ENCODE measurements around the gene FXYD2.
"Not testable (repeated sequence)": the region's sequence is repeated elsewhere in the genome, so short reads cannot be mapped to it uniquely, and the experiment has no call there.

Gene FXYD2

DNA sequence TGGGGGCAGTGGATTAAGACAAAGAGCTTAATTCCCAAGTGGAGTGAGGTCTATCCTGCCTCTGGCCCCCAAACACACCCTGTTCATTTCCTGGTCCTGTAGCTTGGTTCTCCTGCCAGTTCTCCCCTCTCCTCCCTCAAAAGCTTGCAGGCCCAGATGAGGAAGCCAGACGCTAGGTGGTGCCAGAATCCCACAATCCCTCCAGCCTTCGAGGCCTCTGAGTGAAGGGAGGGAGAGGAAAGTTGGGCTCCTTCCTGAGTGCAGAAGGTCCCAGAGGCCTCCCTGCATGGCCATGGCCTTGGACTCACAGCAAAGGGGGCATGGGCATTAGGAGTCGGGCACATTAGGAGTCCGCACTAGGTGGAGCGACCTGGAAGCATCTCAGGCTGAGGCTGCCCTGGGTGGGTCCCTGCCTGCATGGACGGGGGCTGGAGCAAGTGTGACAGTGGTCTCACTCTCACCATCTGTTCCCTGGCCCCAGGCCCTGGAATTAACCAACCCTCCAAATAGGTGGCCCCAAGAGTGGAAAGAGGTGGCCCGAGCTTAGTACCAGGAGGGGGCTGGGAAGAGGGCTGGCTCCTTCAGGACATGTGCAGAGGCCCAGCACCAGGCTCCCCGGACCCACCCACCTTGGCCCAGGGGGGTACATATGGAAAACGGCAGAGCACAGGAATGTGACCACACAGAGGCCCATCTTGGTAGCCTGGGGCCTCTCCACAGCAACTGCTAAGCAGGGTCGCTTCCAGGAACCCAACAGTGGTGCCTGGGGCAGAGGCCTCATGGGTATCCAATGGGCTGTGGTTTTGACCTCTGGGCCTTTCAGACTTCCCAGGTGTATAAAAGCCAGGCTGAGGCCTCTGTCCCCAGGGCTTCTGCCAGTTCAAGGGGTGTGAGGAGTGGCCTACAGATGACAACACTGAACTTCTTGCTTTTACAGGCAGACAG, 5.2 kb downstream of the FXYD2 start:
- DNase-seq = no peak

DNA sequence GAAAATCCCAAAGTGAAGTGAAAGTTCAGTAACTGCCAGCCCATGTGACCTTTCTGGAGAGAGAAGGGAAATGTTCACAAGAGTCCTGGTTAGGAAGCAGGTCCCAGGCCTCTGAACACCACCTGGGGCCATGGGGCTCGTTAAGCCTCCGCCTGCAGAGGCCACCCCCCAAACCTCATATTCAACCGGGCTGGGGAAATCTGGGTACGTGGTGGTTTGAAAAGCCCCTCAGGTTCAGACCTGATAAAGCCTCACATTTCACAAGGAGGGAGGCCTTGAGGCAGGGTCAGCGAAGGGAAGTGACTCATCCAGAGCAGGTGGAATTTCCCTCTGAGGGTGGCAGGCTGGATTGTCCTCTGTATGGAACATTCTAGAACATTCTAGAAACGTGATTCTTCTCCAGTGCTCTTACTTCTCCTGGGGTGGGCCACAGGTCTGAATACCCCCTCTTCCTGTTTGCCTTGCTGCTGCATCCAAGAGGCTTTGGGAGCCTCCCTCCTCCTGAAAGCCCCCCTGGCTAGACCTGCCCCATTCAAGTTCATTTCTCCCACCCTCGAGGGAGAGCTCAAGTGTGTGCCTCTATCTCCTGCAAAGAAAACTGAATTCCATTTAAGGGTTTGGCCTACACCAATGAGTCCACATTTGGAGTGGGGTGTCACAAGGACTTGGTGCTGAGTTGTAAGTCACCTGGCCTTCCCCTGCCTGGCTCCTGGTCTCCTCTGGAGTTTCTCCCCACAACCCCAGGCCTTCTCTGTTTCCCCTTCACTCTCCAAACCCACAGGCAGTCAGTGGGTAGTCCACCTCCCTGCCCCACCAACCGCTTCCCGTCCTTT, 6.3 kb downstream of the FXYD2 start:
- DNase-seq = no peak

DNA sequence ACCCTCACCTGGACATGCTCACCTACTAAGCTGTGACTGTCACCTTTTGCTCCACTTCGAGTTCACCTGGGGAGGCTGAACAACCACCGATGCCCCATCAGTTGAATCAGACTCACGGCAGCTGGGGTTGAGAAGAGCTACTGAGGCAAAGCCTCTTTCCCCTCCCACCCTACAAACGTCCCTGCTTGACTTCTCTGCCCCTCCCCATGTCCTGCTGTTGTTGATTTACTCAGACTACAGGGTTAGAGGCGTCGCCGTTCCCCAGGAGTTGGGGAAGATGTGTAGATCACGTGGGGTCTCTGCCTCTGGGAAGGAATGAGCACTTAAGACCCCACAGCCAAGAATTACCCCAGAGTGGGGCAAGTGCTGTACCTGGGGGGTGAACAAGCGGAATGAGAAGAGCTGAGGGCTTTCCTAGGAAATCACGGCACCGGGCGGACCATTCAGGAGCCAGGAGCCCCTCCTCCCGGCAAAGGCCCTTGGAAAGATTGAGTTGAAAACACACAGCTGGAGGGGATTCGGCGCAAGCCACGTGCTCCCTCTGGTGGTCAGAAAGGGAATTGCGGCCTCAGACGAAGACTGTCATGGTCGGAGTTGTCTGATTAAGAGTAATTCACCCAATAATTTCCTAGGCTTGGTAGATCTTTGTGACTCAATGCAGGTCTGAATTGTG, 7.0 kb downstream of the FXYD2 start:
- DNase-seq = peak; percentile 82

DNA sequence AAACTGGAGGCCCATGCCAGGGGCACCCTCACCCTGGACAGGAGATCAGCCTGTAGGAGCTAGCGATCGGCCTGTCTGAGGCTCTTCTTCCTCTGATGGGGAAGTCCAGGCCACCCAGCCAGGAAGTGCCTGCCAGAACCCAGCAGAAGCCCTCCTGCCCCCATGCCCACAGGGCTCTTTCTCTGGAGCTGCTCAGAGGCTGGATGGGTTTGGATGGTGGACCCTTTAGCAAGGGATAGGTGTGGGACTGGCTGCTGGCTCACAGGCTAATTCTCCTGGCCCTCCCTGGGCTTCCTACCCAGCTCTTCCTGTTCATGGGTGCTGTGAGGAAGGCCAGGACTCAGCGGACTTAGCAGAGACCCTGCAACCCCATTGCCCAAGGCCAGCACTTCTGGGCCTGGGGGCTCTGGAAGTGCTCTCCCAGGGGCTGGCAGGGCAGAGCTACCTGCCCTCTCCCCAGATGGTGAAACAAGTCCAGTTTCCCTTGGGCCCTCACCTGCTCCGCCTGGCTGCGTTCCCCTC, 7.6 kb downstream of the FXYD2 start:
- DNase-seq = no peak

DNA sequence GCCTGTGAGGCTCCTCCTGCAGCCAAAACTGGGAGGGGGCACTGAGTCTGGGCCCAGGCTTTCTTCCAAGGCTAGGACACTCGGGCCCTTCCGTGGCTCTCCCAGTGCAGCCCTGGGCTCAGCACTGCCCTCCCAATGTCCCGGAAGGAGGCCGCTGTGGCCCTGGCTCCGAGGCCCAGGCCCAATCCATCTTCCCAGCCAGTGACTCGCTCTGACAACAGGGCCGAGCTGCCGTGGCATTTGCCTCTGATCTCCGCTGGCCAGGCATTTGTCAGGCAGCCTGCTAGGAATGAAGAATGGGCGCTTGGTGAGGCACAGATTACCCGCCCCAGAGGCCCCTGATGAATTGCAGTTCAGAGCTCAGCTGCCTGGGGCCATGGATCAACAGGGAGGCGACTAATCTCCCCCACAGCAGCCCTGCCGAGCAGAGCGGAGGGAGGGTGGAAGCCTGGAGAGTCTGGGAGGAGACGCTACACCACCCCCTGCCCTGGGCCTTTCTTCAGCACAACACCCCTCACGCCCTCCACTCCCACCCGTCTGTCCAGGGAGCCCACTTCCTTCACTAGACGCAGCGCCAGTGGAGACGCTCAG, 8.3 kb downstream of the FXYD2 start:
- no peak for DNase-seq

DNA sequence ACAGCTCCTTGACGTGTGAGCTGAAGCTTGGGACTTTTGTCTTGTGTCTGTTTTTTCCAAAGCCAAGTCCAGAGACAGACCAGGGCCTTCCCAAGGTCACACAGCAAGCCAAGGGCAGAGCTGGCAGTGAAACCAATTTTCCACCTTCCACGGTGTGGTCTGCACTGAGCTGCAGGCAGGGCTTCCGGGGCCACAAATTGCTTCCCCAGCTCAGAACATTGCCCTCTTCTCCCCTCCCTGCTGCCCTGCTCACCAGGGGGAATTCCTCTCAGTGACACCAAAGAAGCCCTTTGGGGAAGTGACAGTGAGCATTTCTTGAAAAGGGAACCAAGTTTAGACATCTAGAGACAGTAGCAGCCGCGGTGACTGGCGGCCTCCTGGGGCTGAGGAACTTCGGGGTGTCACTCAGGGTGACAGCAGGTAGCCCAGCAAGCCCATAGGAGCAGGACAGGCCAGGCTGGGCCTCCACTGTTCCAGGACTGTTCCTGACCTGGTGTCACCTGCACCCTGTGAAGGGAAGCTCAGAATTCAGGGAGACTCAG, 9.2 kb downstream of the FXYD2 start:
- DNase-seq = no peak

DNA sequence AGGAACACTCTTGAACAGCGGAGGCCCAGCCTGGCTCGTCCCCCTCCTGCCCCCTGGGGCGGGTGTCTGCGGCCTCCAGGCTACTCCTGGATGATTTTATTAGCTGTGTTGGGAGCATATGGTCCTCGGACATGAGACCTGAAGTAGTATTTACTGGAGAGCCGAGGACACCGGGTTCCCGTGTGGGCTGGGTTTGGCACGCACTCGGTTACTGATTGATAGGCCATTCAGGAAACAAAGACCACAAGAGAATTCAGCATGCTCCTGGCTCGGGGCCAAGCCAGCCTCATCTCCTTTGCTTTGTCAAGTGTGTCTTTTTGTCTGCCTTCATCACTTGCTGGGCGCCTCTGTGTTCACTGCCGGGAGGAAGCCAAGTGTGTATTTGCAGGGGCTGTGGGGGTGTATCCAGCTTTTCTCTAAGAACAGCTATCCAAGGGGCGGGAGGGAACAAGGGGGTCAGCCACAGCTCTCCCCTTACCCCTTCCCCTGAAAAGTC, 9.7 kb downstream of the FXYD2 start:
- DNase-seq = peak; percentile 96

DNA sequence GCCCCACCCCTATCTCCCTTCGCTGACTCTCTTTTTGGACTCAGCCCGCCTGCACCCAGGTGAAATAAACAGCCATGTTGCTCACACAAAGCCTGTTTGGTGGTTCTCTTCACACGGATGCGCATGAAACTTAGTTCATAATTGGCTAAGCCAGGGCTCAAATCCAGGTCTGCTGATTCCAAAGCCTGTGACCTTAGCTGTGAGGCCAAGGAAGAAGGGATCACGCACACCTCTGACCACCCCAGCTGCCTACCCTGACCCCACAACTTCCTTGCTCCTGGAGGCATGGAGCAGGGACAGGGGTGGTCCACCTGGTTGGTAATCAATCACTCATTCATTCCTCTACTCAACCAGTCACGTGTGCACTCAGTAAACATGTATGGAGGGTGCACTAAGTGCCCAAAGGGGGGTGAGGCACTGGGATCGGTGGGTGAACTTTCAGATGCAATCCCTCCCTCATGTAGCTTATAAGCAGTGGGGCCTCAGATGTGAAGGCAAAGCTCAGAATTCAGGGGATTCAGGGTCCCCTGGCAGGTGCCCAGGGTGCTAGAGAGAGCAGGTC, 10.3 kb downstream of the FXYD2 start:
- DNase-seq = no peak

DNA sequence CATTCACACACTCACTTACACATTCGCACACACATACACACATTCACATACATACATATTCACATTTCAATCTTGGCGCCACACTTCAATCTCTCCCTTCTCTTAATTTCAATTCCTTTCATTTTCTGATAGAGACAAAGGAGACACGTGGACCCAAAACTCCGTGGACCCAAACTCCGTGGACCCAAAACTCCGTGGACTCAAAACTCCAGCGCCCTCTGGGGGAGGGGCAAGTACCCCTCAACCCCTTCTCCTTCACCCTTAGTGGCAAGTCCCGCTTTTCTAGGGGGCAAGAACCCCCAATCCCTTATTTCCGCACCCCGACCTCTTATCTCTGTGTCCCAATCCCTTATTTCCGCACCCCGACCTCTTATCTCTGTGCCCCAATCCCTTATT, 14.5 kb downstream of the FXYD2 start:
- DNase-seq = not testable (repeated sequence)

DNA sequence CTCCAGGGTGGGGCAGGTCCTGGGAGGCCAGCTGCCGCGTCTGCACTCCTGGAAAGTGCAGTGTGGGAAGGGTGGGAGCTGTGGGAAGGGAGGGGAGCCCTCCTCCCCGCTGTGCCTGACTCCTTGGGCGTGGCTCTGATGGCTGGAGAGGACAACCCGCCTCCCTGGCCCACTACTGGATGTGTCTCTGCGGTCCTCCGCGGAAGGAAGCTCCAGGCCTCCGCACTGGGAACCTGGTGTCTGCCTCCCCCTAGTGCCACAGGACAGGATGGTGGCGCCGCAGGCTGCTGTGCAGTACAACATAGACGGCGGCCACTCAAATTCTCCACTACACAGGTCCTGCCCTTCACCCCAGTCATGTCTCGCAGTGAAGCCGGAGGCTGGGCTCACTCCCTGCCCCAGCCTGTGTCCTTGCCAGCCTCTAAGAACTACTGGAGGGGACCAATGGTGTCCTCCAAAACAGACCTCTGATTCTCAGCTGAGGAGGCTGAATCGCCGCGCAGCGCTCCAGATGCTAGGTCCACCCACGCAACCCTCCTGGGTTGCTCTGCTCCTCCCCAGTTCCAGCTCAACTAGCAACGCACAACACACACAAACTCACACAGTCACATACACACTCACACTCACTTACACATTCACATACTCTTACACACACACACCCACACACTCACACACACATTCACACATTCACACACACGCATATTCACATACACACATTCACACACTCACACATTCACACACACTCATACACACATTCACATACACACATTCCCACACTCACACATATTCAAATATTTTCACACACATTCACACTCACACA, 15.1 kb downstream of the FXYD2 start:
- peak; percentile 29 for DNase-seq

DNA sequence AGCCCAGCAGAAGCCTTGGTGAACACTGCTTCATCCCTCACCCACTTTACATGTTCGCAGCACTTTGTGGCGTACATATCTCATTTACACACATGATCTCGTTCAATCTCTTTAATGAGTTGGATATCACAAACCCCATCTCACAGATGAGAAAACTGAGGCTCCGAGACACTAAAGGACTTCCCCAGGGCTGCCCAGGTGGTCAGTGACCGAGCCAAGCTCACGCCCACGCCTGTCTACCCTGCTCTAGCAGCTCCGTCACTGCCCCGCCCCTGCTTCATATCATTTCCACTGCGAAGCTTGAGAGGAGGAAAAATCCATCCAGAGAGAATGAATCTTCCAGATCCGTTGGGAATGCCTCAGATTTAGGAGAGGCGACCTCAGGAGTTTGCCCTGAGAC, 15.8 kb downstream of the FXYD2 start:
- DNase-seq = no peak

DNA sequence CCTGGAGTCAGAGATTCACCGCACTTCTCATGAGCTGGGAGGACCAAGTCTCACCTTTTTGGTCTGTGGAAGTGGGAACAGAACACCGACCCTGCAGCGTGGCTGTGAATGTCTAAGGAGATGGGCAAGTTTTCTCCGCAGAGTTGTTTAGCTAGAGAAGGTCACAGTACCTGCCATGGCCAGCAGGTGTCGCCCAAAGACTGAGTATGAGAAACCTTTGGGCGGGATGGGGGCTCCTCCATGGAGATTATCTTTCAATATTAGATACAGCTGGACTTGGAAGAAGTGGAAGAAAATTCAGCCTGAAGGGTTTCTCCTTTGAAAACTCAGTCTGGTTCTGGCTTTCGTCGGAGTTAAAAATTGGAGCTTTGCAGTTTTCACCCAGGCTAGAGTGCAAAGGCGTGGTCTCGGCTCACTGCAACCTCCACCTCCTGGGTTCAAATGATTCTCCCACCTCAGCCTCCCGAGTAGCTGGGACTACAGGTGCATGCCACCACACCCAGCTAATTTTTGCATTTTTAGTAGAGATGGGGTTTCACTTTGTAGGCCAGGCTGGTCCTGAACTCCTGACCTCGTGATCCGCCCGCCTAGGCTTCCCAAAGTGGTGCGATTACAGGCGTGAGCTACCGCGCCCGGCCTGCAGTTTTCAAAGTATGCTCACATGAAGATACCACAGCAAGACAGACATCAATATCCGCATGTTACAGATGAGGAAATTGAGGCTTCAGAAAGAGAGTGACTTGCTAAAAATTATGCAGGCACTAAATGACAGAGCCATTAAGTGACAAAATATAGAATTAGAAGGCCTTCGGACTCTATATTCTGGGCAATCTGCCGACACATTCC, 16.8 kb downstream of the FXYD2 start:
- DNase-seq = peak; percentile 78

DNA sequence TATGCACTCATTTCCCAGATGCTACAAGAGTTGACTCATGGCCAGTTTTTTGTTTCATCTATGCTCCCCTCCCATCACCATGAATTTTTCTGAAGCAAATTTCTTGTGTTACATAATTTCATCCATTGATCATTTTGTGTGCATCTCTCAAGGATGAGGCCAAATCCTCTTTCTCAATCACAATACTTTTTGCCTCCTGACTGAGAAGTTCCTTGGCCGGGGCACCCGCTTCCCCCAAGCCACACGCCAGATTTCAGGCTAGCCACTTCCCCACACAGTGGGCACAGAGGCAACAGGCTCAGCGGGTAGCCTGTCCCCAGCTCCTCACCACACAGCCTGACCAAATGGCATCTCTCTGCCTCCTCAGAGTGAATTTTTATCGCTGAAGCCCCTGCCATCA, 17.7 kb downstream of the FXYD2 start:
- no peak for DNase-seq

DNA sequence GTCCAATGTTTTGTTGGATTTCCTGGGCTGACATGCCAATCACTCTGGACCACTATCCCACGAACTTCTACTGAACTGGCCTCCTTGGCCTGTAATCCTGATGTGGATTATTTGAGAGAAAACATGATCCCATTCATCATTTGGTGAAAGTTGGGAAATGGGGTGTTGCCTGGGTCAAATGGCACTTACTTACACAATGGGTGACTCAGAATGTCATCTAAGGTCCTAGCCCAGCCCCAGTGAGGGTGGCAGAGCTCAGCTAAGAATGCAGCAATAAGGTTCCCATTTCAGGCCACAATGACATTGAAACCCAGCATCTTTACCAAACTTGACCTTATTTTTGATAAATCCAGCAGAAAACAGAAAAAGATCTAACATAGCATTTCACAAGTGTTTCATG, 19.5 kb downstream of the FXYD2 start:
- no peak for DNase-seq

DNA sequence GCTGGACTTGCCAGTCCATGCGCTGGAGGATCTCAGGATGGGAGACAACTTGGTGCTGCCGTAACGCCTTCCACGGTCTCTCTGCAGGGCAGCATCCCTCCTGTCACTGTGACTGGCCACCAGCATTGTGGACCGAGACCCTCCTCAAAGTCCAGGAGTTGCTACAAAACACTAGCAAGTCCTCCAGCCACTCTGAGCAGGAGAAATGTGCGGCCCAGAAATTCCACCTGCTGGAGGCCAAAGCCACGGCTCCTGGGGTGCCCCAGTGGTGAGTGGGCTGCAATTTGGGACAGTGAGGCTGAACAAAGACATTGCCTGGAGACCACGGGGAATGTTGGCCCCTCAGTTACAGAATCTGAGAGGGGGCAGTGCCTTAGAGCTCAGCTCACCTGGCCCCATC, 20.6 kb downstream of the FXYD2 start:
- no peak for DNase-seq

DNA sequence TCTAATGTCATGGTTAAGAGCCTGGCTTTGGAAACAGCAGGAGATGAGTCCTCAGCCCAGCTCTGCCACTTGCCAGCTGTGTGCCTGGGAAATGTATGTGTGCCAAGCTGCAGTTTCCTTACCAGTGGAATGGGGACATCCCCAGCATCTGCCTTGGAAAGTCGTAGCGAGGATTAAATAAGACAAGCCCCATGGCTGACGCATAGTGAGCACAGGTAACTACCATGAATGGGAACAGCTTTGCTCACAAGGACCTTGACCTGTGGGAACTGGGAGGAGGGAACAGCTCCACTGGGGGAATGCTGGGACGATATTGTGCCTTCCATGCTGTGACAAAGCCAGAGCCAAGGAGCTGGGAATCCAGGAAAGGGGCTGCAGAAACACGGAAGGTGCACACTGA, 24.9 kb downstream of the FXYD2 start:
- DNase-seq = no peak

DNA sequence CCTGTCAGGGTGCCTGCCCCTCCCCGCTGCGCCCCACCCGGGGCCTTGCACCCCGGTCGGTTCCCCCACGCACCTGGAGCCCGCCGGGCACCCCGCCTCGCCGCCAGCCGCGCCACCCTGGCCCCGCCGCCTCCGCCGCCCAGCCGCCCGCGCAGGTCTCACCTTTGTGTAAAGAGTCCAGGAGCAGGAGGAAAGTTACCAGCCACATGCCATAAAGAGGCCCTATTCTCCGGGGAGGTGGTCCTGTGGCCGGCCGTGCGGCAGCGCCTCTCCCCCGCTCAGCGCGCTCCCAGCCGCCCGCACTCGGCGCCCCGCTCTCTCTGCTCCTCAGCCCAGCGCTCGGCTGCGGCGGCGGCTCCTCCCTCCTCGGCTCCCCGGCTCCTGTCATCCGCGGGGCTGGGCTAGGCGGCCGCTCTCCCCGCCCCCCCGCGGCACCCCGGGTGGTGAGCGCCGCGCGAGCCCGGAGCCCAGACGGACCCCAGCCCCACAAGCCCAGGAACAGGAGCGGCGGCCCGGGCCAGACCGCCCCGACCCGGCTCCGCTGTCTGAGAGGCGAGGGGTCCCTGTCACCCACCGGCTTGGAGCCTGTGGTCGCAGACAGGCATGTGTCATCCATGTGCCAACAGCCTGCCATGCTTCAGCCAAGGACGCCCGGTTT, 27.5 kb downstream of the FXYD2 start, which contains the start of gene DSCAML1:
Gene DSCAML1, minus strand, starts transcription at position 345 of the 658 bp plus-strand sequence. Its CDS starts 137 bp downstream, at position 208.
- peak; percentile 35 for DNase-seq

DNA sequence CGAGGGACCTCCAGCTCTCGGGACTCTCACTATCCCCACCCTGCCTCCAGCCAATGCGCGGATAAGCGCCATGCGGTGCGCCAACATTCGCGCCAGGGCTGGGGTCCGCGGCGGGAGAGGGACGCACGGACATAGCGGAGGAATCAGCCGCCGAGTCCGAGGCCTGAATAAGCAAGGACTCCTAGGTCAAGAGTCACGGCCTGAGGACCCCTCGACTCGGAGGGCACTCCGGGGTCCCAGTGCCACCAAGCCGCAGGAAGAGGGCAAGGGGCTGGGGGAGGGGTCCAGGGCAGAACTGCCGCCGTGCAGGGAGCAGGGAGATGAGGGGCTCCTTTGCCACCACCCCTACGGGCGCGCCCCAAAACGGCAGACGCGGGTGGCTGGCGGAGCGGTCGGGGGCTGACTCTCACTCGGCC, 28.1 kb downstream of the FXYD2 start:
- no peak for DNase-seq

Data from NCI-H1105 (cell line).